Transverse colon (tissue), 4 donors: ENCODE data around the gene RNLS. TPM values are rescaled to one million over a fixed set of nuclear protein-coding genes. Genes with fewer than 3 reads are reported as not detected.
A peak's percentile ranks its signal among the peaks of the same experiment; 100 is the strongest.

Source experiments
- DNase-seq: peaks from one replicate; pipeline ENCODE4 v3.0.0-alpha.2; 2019
- H3K27ac ChIP-seq, 4 donors: fragments of 200-600 bp; sonication (generic); 2 replicates each; pipeline ENCODE4 v1.5.1; 2016 to 2018; ENCODE audit warnings: inconsistent platforms in 4 of 4
- H3K27me3 ChIP-seq: fragments of 200-600 bp; sonication (generic); 2 replicates; pipeline ENCODE4 v1.5.1; 2017; ENCODE audit warnings: inconsistent platforms
- H3K36me3 ChIP-seq, 4 donors: fragments of 200-600 bp; sonication (generic); 2 replicates each; pipeline ENCODE4 v1.5.1; 2017 to 2019; ENCODE audit warnings: inconsistent platforms in 4 of 4
- H3K4me1 ChIP-seq, 4 donors: fragments of 200-600 bp; sonication (generic); 2 replicates each; pipeline ENCODE4 v1.5.1; 2017 to 2020; ENCODE audit warnings: inconsistent platforms in 4 of 4
- H3K4me3 ChIP-seq, 4 donors: fragments of 200-600 bp; sonication (generic); 1 replicate in 1 of 4; 2 replicates in 3 of 4; pipeline versions ENCODE4 v1.5.1 to v1.6.1; 2017 to 2019; ENCODE audit warnings: inconsistent platforms in 4 of 4
- H3K9me3 ChIP-seq, 2 donors: fragments of 200-600 bp; sonication (generic); 2 replicates each; pipeline ENCODE4 v1.5.1; 2017 to 2019; ENCODE audit warnings: inconsistent platforms in 2 of 2
- EP300 ChIP-seq: sonication (generic); formaldehyde crosslinking; IDR thresholded peaks from one replicate; pipeline ENCODE4 v1.6.1; 2017; ENCODE audit warnings: antibody characterized with exemption, low read depth
- POLR2A ChIP-seq: fragments of 450-650 bp; IDR thresholded peaks from one replicate; pipeline ENCODE4 v1.6.1; 2016; ENCODE audit warnings: antibody characterized with exemption, mild to moderate bottlenecking, moderate library complexity
- POLR2AphosphoS5 ChIP-seq, 3 donors: sonication (generic); formaldehyde crosslinking; IDR thresholded peaks; one replicate each; pipeline ENCODE4 v1.6.1; 2016; ENCODE audit warnings: antibody characterized with exemption in 3 of 3
- WGBS, 2 donors: methylation state at CpG; one replicate each; pipeline ENCODE4 v1.1.5; 2018; ENCODE audit warnings: low coverage in 1 of 2; 5-methylcytosine and 5-hydroxymethylcytosine counted together
- in situ Hi-C, 4 donors: fragments of 200-750 bp; cut with MboI; loops; one replicate each; pipeline versions ENCODE4 v1.15.0 to v1.15.1; 2017; ENCODE audit warnings: low sequenced_read_pairs in 3 of 4, low pct_ligation_motif_present in 1 of 4, low pct_unique_long_range_greater_than_20kb in 1 of 4
- intact Hi-C: fragments of 100-400 bp; cut with DNase I; formaldehyde crosslinking; loops from one replicate; pipeline ENCODE4 v1.15.1; 2023; ENCODE audit warnings: low total_unique reads
- total RNA-seq, 4 donors: library from RNA; depleted of rRNA; stranded (reverse); fragments of >200 nt; gene quantifications; one replicate each; pipeline ENCODE4 v1.1.0, GENCODE V29; 2016
- TF ChIP-seq, protein P1 (sequence below), 5 experiments: fragments of 200-600 bp in 3 of 5; fragments of 450-650 bp in 2 of 5; sonication (generic) in 3 of 5; IDR thresholded peaks; 1 replicate in 2 of 5; 2 replicates in 3 of 5; pipeline ENCODE4 v1.5.1; 2016 to 2017; ENCODE audit warnings: antibody characterized with exemption in 5 of 5, inconsistent platforms in 3 of 5, mild to moderate bottlenecking in 2 of 5, moderate library complexity in 1 of 5

RNLS gene
- total RNA-seq, 4 donors from 2014 or later: 2.4 to 78.2 (median 28.9) TPM

DNA sequence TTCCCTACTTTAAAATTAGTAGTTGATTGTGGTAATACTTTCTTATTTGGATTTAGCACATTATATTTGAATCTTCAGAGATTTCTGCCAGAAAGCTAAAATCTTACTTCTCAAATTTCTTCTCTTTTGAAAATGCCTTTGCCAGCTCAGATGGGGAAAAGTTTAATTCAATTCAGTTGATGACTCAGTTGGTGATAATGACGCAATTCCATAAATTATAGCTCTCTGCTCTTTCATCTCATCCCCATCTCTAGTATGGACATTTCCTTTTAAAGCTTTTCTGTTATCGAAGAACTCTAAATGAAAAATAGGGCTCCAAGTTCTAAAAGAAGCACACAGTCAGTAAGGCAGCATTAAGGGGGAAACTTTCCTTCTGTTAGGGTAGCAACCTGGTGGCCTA lies 25.5 kb downstream of the RNLS start:
- DNase-seq: no peak
- Histone ChIP-seq H3K9me3 (no peaks in the 10 kb centered on the region), H3K27ac (no peak overlapping the region), H3K4me1 (peaks cover 0 to 3% (median 0%) of the 10 kb centered on the region in 4 donors), H3K27me3 (no peaks in the 10 kb centered on the region), H3K36me3 (no peaks in the 10 kb centered on the region), H3K4me3 (no peak overlapping the region)
- in situ Hi-C loops: loop anchor here (10.0 to 25.0 kb wide), 3 partner anchors 163 to 703 kb away; partner anchors contain the start of gene LIPM (in 1 of the 4)
- WGBS, 2 donors: 64 to 73% methylated on average over 2 of the region's 2 CpGs
- TF ChIP-seq POLR2A (no peak), EP300 (no peak), POLR2AphosphoS5 (IDR thresholded peaks at IDR 0.05) (no peak)
- TF ChIP-seq, protein P1, sequence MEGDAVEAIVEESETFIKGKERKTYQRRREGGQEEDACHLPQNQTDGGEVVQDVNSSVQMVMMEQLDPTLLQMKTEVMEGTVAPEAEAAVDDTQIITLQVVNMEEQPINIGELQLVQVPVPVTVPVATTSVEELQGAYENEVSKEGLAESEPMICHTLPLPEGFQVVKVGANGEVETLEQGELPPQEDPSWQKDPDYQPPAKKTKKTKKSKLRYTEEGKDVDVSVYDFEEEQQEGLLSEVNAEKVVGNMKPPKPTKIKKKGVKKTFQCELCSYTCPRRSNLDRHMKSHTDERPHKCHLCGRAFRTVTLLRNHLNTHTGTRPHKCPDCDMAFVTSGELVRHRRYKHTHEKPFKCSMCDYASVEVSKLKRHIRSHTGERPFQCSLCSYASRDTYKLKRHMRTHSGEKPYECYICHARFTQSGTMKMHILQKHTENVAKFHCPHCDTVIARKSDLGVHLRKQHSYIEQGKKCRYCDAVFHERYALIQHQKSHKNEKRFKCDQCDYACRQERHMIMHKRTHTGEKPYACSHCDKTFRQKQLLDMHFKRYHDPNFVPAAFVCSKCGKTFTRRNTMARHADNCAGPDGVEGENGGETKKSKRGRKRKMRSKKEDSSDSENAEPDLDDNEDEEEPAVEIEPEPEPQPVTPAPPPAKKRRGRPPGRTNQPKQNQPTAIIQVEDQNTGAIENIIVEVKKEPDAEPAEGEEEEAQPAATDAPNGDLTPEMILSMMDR (IDR thresholded peaks at IDR 0.05): no peak
- intact Hi-C loops: loop anchor here (10.0 kb wide), 1 partner anchor 703 kb away; no protein-coding TSS in a partner anchor

DNA sequence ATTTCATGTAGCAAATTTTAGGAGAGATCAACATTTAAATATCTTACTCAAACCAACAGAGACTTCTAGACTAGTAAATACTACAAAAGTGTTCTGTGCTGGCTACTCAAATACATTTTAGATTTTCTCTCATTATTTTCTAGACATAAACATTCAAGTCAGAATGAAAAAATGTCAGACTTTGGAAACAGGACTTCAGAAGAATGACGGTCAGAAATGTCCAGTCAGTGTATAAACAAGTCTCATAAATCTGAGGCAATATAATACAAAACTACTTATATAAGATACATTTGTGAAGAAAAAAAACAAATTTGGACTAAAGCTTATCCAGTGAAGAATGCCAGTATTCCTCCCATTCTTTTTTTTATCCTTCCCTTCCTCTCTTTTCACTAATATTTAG lies 25.9 kb downstream of the RNLS start:
- TF ChIP-seq POLR2A (no peak), POLR2AphosphoS5 (IDR thresholded peaks at IDR 0.05) (no peak), EP300 (no peak)
- Histone ChIP-seq H3K36me3 (no peaks in the 10 kb centered on the region), H3K9me3 (no peaks in the 10 kb centered on the region), H3K27me3 (no peaks in the 10 kb centered on the region), H3K4me3 (no peak overlapping the region), H3K27ac (no peak overlapping the region), H3K4me1 (peaks cover 0 to 3% (median 0%) of the 10 kb centered on the region in 4 donors)
- DNase-seq: no peak
- intact Hi-C loops (loop anchor here (10.0 kb wide), 1 partner anchor 702 kb away; no protein-coding TSS in a partner anchor), in situ Hi-C loops (loop anchor here (10.0 to 25.0 kb wide), 3 partner anchors 162 to 702 kb away; partner anchors contain the start of gene LIPM (in 1 of the 4))
- WGBS, 2 donors: 74 to 78% methylated on average over 1 of the region's 1 CpG

DNA sequence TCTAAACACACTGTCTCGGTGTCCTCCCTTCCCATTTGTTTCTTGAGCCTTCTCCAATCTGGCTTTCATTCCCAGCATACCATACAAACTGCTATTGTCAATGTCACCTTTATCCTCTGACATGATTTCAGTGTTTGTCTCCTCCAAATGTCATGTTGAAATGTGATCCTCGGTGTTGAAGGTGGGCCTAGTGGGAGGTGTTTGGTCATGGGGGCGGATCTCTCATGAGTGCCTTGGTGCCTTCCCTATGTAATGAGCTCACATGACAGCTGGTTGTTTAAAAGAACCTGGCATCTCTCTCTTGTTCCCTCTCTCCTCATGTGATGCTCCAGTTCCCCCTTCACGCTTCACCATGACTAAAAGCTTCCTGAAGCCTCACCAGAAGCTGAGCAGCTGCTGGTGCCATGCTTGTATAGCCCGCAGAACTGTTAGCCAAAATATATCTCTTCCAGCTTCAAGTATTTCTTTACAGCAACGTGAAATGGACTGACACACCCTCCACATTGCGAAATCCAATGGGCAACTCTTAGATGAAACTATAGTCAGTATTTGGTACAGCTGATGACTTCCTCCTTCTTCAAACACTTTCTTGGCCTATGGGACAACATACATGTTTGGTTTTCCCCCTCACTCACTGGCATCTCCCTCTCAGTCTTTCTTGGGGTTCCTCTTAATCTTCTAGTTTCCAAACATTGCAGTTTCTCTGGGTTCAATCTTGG lies 27.8 kb downstream of the RNLS start:
- TF ChIP-seq, protein P1 (IDR thresholded peaks at IDR 0.05): no peak
- TF ChIP-seq EP300: no peak
- TF ChIP-seq POLR2AphosphoS5 (IDR thresholded peaks at IDR 0.05): no peak
- TF ChIP-seq POLR2A: no peak
- Histone ChIP-seq H3K4me1 (peaks cover 0 to 3% (median 0%) of the 10 kb centered on the region in 4 donors), H3K36me3 (no peaks in the 10 kb centered on the region), H3K4me3 (no peak overlapping the region), H3K27me3 (no peaks in the 10 kb centered on the region), H3K27ac (no peak overlapping the region), H3K9me3 (no peaks in the 10 kb centered on the region)
- intact Hi-C loops: loop anchor here (10.0 kb wide), 1 partner anchor 701 kb away; no protein-coding TSS in a partner anchor
- no peak for DNase-seq
- in situ Hi-C loops: loop anchor here (10.0 to 25.0 kb wide), 3 partner anchors 161 to 701 kb away; partner anchors contain the start of gene LIPM (in 1 of the 4)
- 87 to 90% methylated on average over 1 to 7 of the region's 7 CpGs for WGBS, 2 donors

DNA sequence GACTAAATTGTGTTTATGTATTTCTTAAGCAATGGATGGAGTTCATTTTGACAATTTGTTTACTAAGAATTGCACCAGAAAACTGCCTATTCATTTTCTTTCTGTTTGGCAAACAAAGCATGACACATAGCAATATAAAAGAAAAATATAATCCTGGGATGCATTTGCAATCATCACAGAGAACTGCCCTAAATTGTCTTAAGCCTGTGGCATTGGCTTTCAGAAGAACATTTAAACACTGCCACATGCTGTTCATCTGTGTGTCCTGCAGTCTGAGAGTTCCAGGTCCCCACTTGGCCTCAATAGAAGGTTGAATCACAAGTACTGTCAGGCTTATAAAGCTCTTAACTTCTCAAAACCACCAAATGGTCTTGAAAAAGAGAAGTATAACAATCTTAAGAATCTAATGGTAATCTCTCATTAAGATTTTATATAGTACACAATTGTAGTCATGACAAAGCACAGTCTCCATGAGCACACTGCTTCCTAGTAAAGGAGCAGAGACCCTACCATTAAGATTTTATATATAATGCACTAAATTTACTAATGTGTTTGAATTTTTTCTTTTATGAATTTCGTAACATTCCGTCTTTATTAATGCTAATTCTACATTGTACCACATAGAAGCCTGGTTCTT lies 29.9 kb downstream of the RNLS start:
- H3K4me1 ChIP-seq: peaks cover 0 to 3% (median 0%) of the 10 kb centered on the region in 4 donors
- 70 to 79% methylated on average over 2 of the region's 2 CpGs for WGBS, 2 donors
- in situ Hi-C loops (loop anchor here (10.0 to 25.0 kb wide), 3 partner anchors 158 to 698 kb away; partner anchors contain the start of gene LIPM (in 1 of the 4)), intact Hi-C loops (loop anchor here (10.0 kb wide), 1 partner anchor 698 kb away; no protein-coding TSS in a partner anchor)
- TF ChIP-seq POLR2AphosphoS5 (IDR thresholded peaks at IDR 0.05) (no peak), POLR2A (no peak)
- TF ChIP-seq, protein P1 (IDR thresholded peaks at IDR 0.05): peak; percentile 63 to 79 (median 75)
- peak; percentile 41 for DNase-seq
- H3K36me3 ChIP-seq: no peaks in the 10 kb centered on the region
- no peaks in the 10 kb centered on the region for H3K27me3 ChIP-seq
- H3K4me3 ChIP-seq: no peak overlapping the region
- no peaks in the 10 kb centered on the region for H3K9me3 ChIP-seq
- H3K27ac ChIP-seq: no peak overlapping the region
